GM12875 (cell line): Measurements from ENCODE around the gene INSYN2B.

ENCODE experiments used
- H3K4me3 ChIP-seq: one replicate; pipeline ENCODE4 v1.5.1; 2011; ENCODE audit warnings: low read depth, low read length, control low read depth
- TF ChIP-seq, protein P1 (sequence below): IDR thresholded peaks from 2 replicates; pipeline ENCODE4 v1.5.1; 2011; ENCODE audit warnings: low read depth, mild to moderate bottlenecking, control low read depth, inconsistent platforms, low read length, moderate library complexity, borderline replicate concordance; ENCODE audit not compliant: insufficient read depth

Gene INSYN2B

DNA sequence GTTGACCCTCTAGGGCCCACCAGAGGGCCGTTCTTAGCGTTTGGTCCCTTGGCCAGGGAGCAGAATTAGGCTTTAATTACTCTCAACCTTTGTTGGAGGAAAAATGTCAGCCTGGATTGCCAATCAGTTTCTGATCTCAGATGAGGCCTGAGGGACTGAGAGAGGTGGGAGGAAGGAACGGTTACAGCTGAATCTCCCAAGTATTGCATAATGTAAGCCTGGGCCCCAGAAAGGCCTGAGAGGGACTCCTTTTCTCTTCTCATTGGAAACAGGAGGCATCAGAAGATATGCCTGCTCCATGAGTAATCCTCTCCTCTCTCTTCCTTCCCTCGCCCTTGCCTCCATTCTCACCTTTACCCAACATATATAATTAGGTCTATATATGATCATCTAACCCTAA lies 105.7 kb downstream of the INSYN2B start:
- H3K4me3 ChIP-seq, result no peak overlapping the region
- TF ChIP-seq, protein P1, sequence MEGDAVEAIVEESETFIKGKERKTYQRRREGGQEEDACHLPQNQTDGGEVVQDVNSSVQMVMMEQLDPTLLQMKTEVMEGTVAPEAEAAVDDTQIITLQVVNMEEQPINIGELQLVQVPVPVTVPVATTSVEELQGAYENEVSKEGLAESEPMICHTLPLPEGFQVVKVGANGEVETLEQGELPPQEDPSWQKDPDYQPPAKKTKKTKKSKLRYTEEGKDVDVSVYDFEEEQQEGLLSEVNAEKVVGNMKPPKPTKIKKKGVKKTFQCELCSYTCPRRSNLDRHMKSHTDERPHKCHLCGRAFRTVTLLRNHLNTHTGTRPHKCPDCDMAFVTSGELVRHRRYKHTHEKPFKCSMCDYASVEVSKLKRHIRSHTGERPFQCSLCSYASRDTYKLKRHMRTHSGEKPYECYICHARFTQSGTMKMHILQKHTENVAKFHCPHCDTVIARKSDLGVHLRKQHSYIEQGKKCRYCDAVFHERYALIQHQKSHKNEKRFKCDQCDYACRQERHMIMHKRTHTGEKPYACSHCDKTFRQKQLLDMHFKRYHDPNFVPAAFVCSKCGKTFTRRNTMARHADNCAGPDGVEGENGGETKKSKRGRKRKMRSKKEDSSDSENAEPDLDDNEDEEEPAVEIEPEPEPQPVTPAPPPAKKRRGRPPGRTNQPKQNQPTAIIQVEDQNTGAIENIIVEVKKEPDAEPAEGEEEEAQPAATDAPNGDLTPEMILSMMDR, result no peak

DNA sequence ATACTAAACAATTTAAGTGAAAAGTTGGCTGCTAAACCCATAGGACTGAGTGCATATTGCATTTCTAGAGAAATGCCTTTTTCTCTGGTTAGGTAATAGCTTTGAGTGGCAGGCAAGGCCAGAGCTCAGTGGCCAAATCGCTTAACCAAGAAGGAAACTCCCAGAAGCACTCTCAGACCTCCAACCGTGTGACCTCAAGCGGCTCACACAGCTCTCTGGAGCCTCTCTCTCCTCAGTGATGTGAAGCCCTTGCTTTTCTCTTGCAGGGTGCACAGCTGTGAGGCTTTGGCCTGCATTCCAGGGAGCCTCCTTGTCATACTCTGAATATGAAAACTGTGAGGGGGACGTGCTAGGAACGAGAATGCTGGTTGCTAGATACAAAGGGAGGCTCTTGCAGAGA lies 106.7 kb downstream of the INSYN2B start:
- TF ChIP-seq, protein P1, result no peak

DNA sequence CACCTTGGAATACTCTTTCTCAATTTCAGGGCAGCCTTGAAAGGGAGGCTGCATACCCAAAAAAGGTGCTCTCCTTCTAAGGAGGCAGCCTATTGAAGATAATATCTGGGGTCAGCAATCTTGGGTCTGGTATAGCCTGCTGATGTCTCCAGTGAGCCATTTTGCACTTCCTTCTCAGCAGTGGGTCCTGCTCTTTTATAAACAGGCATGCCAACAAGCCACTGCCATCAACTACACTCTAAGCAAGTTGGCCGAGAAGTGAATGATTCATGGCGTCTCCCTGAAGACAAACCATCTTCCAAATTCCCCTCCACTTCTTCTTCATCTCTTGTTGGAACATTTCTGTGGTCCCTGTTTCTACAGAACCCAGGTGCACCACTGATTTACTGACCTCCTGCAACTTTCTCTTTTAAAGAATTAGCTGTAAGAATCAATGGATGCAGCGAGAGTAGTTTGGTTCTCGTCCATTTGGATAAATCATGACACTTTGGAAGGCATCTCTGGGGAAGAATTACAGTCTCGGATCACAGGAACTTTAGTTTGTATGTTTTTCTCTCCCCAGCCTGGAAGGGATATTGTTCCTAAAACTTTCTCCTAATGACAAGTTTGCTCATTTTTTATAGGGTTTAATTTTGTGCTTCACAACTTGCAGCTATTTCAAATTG lies 108.3 kb downstream of the INSYN2B start:
- TF ChIP-seq, protein P1, result no peak
- H3K4me3 ChIP-seq, result no peak overlapping the region

More for the DNA sequence above, 106.7 kb downstream of the INSYN2B start:
- no peak overlapping the region for H3K4me3 ChIP-seq

DNA sequence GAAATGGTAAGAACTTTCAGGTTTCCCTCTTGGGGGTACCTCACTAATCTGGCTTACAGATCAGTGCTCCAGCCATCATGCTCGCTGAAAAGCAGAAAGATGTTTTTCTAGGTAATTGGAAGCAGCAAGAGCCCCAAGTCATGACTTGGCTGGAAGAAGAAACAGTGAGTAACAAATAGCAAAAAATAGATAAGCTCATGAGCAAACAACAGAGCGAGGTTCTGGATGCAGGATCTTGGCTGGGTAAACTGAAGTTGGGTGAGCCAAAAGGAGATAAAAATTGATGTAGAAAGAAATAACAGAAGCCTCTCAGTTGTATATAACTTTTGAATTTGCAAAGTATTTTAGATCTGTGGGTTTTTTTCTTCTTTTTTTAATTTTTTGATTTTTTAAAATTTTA lies 110.1 kb downstream of the INSYN2B start:
- TF ChIP-seq, protein P1, result no peak
- no peak overlapping the region for H3K4me3 ChIP-seq

DNA sequence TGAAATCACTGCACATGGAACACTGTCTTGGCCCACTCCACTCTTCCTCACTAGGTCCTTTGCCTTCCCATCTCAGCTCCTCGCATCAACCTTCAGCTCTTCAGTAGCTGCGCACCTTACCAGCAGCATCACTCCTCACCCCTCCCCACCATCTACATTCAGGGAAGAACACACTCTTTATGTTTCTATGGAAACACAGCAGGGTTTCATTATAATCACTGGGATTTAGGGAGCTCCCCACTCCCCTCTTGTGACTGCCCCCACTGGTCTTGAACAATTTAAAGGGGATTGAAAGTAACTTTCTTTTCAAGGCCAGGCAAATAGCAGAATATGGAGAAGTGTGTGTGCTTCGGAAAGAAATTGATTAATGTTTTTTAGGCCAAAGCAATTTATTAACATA lies 111.2 kb downstream of the INSYN2B start:
- H3K4me3 ChIP-seq, result no peak overlapping the region
- TF ChIP-seq, protein P1, result no peak

DNA sequence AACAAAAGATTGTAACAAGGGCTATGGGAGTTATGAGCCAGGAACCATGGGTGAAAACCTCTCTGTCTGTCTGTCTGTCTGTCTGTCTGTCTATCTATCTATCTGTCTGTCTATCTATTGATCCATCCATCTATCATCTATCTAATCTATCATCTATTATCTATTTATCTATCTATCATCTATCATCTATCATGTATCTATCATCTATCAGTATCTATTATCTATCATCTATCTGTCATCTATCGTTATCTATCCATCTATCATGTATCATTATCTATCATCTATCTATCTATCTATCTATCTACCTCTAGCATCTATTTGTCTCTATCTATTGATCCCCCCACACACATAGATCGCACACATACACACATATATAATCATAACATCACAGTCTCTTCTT lies 112.9 kb downstream of the INSYN2B start:
- TF ChIP-seq, protein P1, result no peak
- no peak overlapping the region for H3K4me3 ChIP-seq

DNA sequence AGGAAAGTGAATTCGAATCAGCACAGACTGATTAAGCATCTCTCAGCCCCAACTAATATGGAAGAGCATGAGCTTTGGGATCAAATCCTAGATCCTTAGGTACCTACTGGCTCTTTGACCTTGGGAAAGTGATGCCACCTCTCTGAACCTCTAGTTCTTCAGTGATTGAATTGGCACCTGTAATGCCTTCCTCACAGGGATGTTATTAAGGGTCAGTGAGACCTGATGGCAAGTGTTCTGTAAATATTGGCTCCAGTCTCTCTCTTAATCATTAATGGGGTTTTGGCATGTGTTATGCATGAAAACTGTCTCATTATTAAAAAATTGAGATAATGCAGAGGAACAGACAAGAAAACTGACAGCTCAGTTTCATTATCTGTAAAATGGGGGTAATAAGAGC lies 115.8 kb downstream of the INSYN2B start:
- no peak overlapping the region for H3K4me3 ChIP-seq
- TF ChIP-seq, protein P1, result no peak
